ENCODE measurements around the gene ZNF486.
"Not testable (repeated sequence)": the region's sequence is repeated elsewhere in the genome, so short reads cannot be mapped to it uniquely, and the experiment has no call there.

ZNF486 gene

GRCh38 chr19:20167020-20167644 lies at the start of gene ZNF486:
Gene ZNF486, plus strand, starts transcription at chr19:20167214. Its CDS starts 117 bp downstream, at chr19:20167331.
- DNase-seq (ENCODE audit: low read depth in 2 of 2, low spot score in 1 of 2): peak; percentile 78 to 79

GRCh38 chr19:20118064-20118839 lies 48.8 kb upstream of the ZNF486 start:
- DNase-seq (ENCODE audit: low read depth in 2 of 2, low spot score in 1 of 2): not testable (repeated sequence)

DNA sequence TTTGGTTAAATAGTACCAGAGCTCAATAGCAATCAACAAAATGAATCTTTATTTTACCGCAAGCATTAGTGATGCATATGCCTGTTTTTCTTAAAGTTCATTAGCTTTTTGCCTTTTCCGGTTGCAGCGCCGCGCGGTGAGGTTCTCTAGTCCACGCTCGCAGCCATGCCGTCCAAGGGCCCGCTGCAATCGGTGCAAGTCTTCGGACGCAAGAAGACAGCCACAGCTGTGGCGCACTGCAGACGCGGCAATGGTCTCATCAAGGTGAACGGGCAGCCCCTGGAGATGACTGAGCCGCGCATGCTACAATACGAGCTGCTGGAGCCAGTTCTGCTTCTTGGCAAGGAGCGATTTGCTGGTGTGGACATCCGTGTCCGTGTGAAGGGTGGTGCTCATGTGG lies 42.1 kb upstream of the ZNF486 start:
- no peak for DNase-seq (ENCODE audit: low read depth in 2 of 2, low spot score in 1 of 2)

DNA sequence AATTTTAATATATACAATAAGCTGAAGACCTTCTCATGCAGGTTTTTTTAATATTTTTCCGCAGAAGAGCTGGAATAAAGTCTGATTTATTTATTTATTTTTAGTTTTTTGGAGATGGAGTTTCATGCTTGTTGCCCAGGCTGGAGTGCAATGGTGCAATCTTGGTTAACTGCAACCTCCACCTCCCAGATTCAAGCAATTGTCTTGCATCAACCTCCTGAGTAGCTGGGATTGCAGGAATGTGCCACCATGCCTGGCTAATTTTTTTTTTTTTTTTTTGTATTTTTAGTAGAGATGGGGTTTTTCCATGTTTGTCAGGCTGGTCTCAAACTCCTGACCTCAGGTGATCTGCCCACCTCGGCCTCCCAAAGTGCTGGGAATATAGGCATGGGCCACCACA lies 34.1 kb upstream of the ZNF486 start:
- not testable (repeated sequence) for DNase-seq (ENCODE audit: low read depth in 2 of 2, low spot score in 1 of 2)

DNA sequence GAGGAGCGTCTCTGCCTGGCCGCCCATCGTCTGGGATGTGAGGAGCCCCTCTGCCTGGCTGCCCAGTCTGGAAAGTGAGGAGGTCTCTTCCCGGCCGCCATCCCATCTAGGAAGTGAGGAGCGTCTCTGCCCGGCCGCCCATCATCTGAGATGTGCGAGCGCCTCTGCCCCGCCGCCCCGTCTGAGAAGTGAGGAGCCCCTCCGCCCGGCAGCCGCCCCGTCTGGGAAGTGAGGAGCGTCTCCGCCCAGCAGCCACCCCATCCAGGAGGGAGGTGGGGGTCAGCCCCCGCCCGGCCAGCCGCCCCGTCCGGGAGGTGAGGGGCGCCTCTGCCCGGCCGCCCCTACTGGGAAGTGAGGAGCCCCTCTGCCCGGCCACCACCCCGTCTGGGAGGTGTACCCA lies 29.3 kb upstream of the ZNF486 start:
- DNase-seq (ENCODE audit: low read depth in 2 of 2, low spot score in 1 of 2): not testable (repeated sequence)

GRCh38 chr19:20151617-20152145 lies 15.3 kb upstream of the ZNF486 start:
- DNase-seq (ENCODE audit: low read depth in 2 of 2, low spot score in 1 of 2): no peak

DNA sequence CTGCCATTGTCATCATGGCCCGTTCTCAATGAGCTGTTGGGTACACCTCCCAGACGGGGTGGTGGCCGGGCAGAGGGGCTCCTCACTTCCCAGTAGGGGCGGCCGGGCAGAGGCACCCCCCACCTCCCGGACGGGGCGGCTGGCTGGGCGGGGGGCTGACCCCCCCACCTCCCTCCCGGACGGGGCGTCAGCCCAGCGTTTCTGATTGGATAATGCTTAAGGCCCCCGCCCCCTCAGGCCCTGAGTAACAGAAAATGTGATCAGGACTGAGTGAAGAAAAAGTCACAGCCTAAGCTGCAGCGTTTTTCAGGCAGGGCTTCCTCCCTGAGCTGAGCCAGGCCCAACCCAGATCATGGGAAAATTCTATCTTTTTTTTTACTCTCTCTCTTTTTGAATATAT lies 14.5 kb upstream of the ZNF486 start:
- DNase-seq (ENCODE audit: low read depth in 2 of 2, low spot score in 1 of 2): not testable (repeated sequence)

- DNase-seq (ENCODE audit: low read depth in 2 of 2, low spot score in 1 of 2): no peak
Observed at GRCh38 chr19:20153281-20153680, 13.7 kb upstream of the ZNF486 start.

DNA sequence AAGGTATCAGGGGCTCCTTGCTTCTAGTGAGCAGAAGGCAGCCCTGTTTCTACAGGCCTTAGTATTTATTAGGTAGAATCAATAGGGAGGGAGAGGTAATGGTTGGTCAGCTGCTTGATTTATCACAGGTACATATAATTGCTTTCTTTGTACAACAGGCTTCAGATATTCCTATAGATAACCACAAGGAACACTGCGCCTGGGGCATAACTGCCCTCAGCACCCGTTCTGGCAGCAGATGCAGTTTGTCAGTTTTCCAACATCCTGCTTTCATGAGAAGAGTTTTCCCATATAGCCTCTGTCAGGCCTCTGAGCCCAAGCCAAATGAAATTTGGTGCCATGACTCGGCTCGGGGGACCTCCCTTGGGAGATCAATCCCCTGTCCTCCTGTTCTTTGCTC lies 12.4 kb upstream of the ZNF486 start:
- no peak for DNase-seq (ENCODE audit: low read depth in 2 of 2, low spot score in 1 of 2)

DNA sequence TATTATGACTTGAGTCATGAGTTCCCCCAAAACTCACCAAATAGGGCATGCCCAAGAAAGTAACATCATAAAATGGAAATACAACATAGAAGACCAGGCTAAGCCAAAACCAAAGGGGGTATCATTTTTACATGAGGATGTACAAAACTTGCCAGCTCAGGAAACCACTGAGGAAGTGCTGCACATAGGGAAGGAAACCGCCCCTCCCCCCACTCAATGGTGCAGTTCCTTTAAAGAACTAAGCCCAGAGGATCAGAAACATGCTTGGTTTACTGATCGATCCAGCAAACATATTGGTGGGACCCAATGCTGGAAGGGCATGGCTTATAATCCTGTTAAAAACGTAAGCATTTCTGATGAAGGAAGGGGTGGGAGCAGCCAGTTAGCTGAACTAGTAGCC lies 4.2 kb upstream of the ZNF486 start:
- DNase-seq (ENCODE audit: low read depth in 2 of 2, low spot score in 1 of 2): no peak

DNA sequence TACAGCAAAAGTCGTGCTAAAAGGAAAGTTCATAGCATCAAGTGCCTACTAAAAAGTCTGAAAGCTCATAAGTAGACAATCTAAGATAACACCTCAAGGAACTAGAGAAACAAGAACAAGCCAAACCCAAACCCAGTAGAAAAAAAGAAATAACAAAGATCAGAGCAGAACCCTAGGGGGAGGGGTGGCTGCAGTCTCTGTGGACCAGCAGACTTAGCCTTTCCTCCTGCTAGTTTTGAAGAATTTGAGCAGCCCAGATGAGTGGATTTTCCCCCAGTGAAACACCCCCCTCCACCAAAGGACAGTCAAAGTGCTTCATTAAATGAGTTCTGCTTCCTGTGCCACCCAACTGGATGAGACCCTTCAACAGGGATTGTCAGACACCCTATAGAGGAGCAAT lies 2.6 kb upstream of the ZNF486 start:
- DNase-seq (ENCODE audit: low read depth in 2 of 2, low spot score in 1 of 2): no peak

- DNase-seq (ENCODE audit: low read depth in 2 of 2, low spot score in 1 of 2): no peak
Observed at GRCh38 chr19:20165971-20166592, 932 bp upstream of the ZNF486 start.

- no peak for DNase-seq (ENCODE audit: low read depth in 2 of 2, low spot score in 1 of 2)
Observed at GRCh38 chr19:20167651-20168122, 673 bp downstream of the ZNF486 start.

DNA sequence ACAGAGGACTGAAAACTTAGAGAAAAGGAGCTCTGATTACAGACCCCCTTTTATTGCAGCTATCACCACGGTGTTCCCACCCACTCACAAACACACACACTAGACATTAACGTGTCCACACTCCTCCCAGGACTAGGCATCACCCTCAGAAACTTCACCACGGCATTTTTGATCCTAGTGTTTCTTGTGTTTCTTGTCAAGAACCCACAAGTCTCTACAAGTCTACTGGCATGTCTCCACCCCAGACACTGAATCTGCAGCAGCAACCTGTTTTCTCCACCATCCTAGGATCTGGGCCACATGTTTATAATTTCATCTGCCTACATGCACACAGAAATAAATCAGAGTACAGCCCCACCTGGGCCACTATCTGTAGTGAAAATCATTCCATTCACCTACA lies 4.3 kb downstream of the ZNF486 start:
- no peak for DNase-seq (ENCODE audit: low read depth in 2 of 2, low spot score in 1 of 2)

DNA sequence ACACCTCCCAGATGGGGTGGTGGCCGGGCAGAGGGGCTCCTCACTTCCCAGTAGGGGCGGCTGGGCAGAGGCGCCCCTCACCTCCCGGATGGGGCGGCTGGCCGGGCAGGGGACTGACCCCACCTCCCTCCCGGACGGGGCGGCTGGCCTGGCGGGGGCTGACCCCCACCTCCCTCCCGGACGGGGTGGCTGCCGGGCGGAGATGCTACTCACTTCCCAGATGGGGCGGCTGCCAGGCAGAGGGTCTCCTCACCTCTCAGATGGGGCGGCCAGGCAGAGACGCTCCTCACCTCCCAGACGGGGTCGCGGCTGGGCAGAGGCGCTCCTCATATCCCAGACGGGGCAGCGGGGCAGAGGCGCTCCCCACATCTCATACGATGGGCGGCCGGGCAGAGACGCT lies 8.8 kb downstream of the ZNF486 start:
- DNase-seq (ENCODE audit: low read depth in 2 of 2, low spot score in 1 of 2): not testable (repeated sequence)

DNA sequence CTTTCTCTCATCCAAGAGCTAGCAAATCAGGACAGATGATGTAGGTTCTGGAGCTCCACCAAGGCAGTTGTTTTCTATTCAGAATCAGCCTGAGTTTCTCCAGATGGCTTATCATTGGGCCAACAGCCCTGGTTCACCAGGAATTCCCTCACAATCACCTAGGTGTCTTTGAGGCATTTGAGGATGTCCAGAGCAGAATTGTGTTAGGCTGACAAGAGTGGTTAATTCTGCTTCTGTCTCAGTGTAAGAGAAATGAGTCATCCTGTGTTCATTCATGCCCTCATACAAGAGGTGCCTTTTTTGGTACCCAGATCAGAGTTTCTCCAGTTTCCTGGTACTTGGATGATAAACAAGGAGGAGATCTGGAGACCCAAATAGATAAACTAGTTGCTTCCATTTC lies 12.9 kb downstream of the ZNF486 start:
- not testable (repeated sequence) for DNase-seq (ENCODE audit: low read depth in 2 of 2, low spot score in 1 of 2)

DNA sequence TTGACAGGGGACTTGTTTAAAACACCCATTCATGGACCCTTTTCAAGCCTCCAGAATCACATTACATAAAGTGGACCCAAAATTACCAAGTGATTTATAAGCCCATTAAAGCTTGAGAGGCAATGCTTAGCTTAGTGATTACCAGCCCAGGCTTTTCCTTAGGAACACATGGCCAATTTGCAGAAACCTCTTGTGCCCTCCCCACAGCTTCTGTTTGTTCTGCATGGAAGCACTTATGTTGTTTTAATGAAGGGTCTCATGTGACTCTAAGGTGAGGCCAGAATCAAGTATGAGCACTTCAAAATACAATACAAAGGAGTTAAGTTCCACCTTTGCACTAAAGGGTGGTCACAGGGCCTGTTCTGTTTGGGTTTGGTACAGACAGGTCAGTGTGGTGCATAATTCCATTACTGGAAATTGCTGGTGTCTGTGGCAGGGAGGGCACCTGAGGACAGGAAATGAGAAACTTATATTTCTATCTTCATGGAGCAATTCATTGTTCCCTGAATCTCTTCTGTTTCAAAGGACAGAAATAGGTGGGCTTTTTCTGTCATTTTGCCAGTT lies 15.3 kb downstream of the ZNF486 start:
- DNase-seq (ENCODE audit: low read depth in 2 of 2, low spot score in 1 of 2): no peak

- DNase-seq (ENCODE audit: low read depth in 2 of 2, low spot score in 1 of 2): no peak
Observed at GRCh38 chr19:20186174-20186573, 19.2 kb downstream of the ZNF486 start.

GRCh38 chr19:20197747-20198146 lies 30.7 kb downstream of the ZNF486 start:
- DNase-seq (ENCODE audit: low read depth in 2 of 2, low spot score in 1 of 2): no peak

DNA sequence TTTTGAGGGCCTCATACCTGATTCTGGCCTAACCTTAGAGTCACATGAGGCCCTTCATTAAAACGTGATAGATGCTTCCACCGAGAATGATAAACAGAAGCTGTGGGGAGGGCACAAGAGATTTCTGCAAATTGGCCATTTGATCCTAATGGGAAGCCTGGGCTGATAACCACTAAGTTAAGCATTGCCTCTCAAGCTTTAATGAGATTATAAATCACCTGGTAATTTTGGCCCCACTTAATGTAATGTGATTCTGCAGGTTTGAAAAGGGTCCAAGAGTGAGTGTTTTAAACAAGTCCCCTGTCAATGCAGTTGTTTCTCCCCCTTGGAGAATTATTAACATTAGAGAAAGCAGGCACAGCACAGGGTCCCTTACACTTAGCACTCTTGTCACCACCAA lies 42.0 kb downstream of the ZNF486 start:
- DNase-seq (ENCODE audit: low read depth in 2 of 2, low spot score in 1 of 2): no peak

GRCh38 chr19:20214366-20214765 lies 47.4 kb downstream of the ZNF486 start:
- DNase-seq (ENCODE audit: low read depth in 2 of 2, low spot score in 1 of 2): not testable (repeated sequence)

GRCh38 chr19:20221605-20222004 lies 54.6 kb downstream of the ZNF486 start:
- DNase-seq (ENCODE audit: low read depth in 2 of 2, low spot score in 1 of 2): not testable (repeated sequence)
